ENCODE data around the gene DLG2.

- no peak for TF ChIP-seq POLR2A (IDR thresholded peaks at IDR 0.05)
- TF ChIP-seq CTCF (IDR thresholded peaks at IDR 0.05), result no peak
Observed at GRCh38 chr11:83635166-83635565, 1992.0 kb downstream of the DLG2 start.
